ENCODE data around the gene C19orf53. TPM values are rescaled to one million over a fixed set of nuclear protein-coding genes. Genes with fewer than 3 reads are reported as not detected.

C19orf53 gene
- total and polyA plus RNA-seq, 2 of the 13 experiments (the other 11 are each of a cell fraction or from before 2014, with no cell fraction given), result 129 to 130 TPM

DNA sequence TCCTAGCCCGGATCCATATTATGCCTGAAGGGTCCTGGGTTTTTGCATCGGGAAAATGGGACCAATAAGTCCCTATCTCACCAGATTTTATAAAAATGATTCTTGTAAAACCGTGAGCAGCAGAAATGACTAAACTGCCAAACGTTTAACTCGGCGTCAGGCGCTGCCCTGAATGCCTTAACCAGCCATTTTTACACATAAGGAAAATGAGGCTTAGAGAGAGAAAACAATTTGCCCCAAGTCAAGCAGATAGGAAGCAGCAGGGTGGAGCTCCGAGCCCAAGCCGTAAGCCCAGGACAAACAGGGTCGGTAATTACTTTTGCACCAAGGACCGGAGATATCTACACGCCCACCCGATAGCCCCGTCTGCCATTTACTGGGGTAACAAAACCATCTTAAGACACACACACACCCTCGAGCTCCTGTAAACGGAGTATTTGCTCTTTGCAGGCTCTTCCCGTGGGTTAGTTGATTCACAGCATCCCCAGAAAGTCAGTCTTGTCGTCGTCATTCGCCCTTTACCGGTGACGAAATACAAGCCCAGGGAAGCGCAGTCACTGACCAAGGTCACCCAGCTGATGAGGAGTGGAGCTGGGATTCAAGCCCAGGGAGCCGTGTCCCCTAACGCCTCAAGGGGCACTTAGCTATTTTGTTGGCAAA is 26.0 kb upstream of the C19orf53 start:
- no peaks in the 10 kb centered on the region; a peak in 1 of 5 replicates for H3K27me3 ChIP-seq (ENCODE audit: control insufficient read depth in 1 of 2, insufficient read depth in 2 of 2, low read length in 2 of 2)
- no peaks in the 10 kb centered on the region for H3K9me3 ChIP-seq (ENCODE audit: low read length)
- CTCF ChIA-PET (ENCODE audit: low intra/inter-chr PET ratio, low total read pairs), result no interaction called here
- peak overlapping the region; percentile 79 for H3K9ac ChIP-seq (ENCODE audit: insufficient read depth, low read depth, low read length)
- peak overlapping the region; percentile 66 for H3K27ac ChIP-seq (ENCODE audit: extremely low read length, insufficient read depth, low read length)
- no peak overlapping the region for H2AFZ ChIP-seq (ENCODE audit: low read length)
- peaks cover 5% of the 10 kb centered on the region for H3K79me2 ChIP-seq (ENCODE audit: insufficient read depth, low read length)
- H3K4me3 ChIP-seq (replicated peaks in 1 of 3; ENCODE audit: insufficient read depth in 1 of 3, low read depth in 2 of 3, low read length in 3 of 3), result peak overlapping the region; percentile 69 to 98 (median 90)
- DNase-seq (ENCODE audit: low spot score), result no peak
- peaks cover 3 to 5% of the 10 kb centered on the region in 2 experiments; a peak in 3 of 5 replicates for H3K36me3 ChIP-seq (replicated peaks in 1 of 2; ENCODE audit: control insufficient read depth in 1 of 2, insufficient read depth in 2 of 2, low read length in 2 of 2)
- WGBS (ENCODE audit: low lambda C conversion rate), result under 1% methylated on average over 16 of the region's 25 CpGs
- no peak for FAIRE-seq
- no peaks in the 10 kb centered on the region for H4K20me1 ChIP-seq (ENCODE audit: insufficient read depth, low read length)
- H3K4me2 ChIP-seq (ENCODE audit: low read depth, low read length), result peak overlapping the region; percentile 93
- POLR2A ChIA-PET, result interaction anchor here (0.9 to 2.4 kb wide), 13 partner anchors 8 to 573 kb away, joined by 3 to 43 read pairs (median 6); partner anchors contain the start of genes C19orf53, IL27RA, MRI1 and ZSWIM4
- no peak for ATAC-seq
- H3K4me1 ChIP-seq (ENCODE audit: insufficient read depth, low read length), result peaks cover 33% of the 10 kb centered on the region
- TSS peak; percentile 91 for BruUV-seq (replicated peaks)
- in situ Hi-C loops (cut with HindIII; ENCODE audit: extremely low pct_ligation_motif_present, low pct_unique_long_range_greater_than_20kb) (no loop called here), intact Hi-C loops (cut with micrococcal nuclease; ENCODE audit: unreplicated experiment) (no loop called here)
- TF ChIP-seq, protein P1, sequence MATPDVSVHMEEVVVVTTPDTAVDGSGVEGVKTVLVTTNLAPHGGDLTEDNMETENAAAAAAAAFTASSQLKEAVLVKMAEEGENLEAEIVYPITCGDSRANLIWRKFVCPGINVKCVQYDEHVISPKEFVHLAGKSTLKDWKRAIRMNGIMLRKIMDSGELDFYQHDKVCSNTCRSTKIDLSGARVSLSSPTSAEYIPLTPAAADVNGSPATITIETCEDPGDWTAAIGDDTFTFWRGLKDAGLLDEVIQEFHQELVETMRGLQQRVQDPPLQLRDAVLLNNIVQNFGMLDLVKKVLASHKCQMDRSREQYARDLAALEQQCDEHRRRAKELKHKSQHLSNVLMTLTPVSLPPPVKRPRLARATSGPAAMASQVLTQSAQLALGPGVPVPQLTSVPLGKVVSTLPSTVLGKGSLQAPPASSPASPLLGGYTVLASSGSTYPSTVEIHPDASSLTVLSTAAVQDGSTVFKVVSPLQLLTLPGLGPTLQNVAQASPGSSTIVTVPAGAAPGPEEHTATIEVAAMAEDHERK (CRISPR knock-in tag; IDR thresholded peaks at IDR 0.05; ENCODE audit: low read depth), result no peak
- TF ChIP-seq GTF3A (CRISPR knock-in tag; conservative IDR thresholded peaks at IDR 0.05), result no peak
- no peak for TF ChIP-seq ZNF460 (CRISPR knock-in tag; IDR thresholded peaks at IDR 0.05; ENCODE audit: borderline replicate concordance)
- TF ChIP-seq, protein P2, sequence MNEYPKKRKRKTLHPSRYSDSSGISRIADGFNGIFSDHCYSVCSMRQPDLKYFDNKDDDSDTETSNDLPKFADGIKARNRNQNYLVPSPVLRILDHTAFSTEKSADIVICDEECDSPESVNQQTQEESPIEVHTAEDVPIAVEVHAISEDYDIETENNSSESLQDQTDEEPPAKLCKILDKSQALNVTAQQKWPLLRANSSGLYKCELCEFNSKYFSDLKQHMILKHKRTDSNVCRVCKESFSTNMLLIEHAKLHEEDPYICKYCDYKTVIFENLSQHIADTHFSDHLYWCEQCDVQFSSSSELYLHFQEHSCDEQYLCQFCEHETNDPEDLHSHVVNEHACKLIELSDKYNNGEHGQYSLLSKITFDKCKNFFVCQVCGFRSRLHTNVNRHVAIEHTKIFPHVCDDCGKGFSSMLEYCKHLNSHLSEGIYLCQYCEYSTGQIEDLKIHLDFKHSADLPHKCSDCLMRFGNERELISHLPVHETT (CRISPR knock-in tag; conservative IDR thresholded peaks at IDR 0.05), result no peak
- TF ChIP-seq ZSCAN31 (CRISPR knock-in tag; IDR thresholded peaks at IDR 0.05; ENCODE audit: low read depth), result 0 out of 2 replicates have a peak, but pooled peaks have one; percentile 26
- TF ChIP-seq PPARG (CRISPR knock-in tag; conservative IDR thresholded peaks at IDR 0.05), result no peak
- 0 out of 2 replicates have a peak, but pooled peaks have one; percentile 6 for TF ChIP-seq ZNF329 (CRISPR knock-in tag; IDR thresholded peaks at IDR 0.05; ENCODE audit: low read depth)
- TF ChIP-seq, protein P3, sequence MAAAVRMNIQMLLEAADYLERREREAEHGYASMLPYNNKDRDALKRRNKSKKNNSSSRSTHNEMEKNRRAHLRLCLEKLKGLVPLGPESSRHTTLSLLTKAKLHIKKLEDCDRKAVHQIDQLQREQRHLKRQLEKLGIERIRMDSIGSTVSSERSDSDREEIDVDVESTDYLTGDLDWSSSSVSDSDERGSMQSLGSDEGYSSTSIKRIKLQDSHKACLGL (CRISPR knock-in tag; IDR thresholded peaks at IDR 0.05), result no peak
- TF ChIP-seq ZNF510 (CRISPR knock-in tag; IDR thresholded peaks at IDR 0.05; ENCODE audit: low read depth), result no peak
- TF ChIP-seq, protein P4, sequence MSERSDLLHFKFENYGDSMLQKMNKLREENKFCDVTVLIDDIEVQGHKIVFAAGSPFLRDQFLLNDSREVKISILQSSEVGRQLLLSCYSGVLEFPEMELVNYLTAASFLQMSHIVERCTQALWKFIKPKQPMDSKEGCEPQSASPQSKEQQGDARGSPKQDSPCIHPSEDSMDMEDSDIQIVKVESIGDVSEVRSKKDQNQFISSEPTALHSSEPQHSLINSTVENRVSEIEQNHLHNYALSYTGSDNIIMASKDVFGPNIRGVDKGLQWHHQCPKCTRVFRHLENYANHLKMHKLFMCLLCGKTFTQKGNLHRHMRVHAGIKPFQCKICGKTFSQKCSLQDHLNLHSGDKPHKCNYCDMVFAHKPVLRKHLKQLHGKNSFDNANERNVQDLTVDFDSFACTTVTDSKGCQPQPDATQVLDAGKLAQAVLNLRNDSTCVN (CRISPR knock-in tag; IDR thresholded peaks at IDR 0.05; ENCODE audit: borderline replicate concordance), result no peak
- no peak for TF ChIP-seq NFKBIZ (CRISPR knock-in tag; IDR thresholded peaks at IDR 0.05)
- no peak for TF ChIP-seq ZFP82 (CRISPR knock-in tag; IDR thresholded peaks at IDR 0.05; ENCODE audit: borderline replicate concordance)
- TF ChIP-seq, protein P5, sequence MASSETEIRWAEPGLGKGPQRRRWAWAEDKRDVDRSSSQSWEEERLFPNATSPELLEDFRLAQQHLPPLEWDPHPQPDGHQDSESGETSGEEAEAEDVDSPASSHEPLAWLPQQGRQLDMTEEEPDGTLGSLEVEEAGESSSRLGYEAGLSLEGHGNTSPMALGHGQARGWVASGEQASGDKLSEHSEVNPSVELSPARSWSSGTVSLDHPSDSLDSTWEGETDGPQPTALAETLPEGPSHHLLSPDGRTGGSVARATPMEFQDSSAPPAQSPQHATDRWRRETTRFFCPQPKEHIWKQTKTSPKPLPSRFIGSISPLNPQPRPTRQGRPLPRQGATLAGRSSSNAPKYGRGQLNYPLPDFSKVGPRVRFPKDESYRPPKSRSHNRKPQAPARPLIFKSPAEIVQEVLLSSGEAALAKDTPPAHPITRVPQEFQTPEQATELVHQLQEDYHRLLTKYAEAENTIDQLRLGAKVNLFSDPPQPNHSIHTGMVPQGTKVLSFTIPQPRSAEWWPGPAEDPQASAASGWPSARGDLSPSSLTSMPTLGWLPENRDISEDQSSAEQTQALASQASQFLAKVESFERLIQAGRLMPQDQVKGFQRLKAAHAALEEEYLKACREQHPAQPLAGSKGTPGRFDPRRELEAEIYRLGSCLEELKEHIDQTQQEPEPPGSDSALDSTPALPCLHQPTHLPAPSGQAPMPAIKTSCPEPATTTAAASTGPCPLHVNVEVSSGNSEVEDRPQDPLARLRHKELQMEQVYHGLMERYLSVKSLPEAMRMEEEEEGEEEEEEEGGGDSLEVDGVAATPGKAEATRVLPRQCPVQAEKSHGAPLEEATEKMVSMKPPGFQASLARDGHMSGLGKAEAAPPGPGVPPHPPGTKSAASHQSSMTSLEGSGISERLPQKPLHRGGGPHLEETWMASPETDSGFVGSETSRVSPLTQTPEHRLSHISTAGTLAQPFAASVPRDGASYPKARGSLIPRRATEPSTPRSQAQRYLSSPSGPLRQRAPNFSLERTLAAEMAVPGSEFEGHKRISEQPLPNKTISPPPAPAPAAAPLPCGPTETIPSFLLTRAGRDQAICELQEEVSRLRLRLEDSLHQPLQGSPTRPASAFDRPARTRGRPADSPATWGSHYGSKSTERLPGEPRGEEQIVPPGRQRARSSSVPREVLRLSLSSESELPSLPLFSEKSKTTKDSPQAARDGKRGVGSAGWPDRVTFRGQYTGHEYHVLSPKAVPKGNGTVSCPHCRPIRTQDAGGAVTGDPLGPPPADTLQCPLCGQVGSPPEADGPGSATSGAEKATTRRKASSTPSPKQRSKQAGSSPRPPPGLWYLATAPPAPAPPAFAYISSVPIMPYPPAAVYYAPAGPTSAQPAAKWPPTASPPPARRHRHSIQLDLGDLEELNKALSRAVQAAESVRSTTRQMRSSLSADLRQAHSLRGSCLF (CRISPR knock-in tag; IDR thresholded peaks at IDR 0.05; ENCODE audit: borderline replicate concordance), result no peak

Measured in HepG2 (cell line).